GM18498 (cell line): Measurements from ENCODE around the gene DOCK4.

Experiments
- ATAC-seq: cut with Tn5 transposase; IDR thresholded peaks from one replicate; pipeline ENCODE4 v1.9.1; 2021; ENCODE audit warnings: mild to moderate bottlenecking, moderate library complexity; ENCODE audit not compliant: unreplicated experiment

DOCK4 gene

GRCh38 chr7:112116894-112117293 lies 89.3 kb downstream of the DOCK4 start:
- no peak for ATAC-seq

DNA sequence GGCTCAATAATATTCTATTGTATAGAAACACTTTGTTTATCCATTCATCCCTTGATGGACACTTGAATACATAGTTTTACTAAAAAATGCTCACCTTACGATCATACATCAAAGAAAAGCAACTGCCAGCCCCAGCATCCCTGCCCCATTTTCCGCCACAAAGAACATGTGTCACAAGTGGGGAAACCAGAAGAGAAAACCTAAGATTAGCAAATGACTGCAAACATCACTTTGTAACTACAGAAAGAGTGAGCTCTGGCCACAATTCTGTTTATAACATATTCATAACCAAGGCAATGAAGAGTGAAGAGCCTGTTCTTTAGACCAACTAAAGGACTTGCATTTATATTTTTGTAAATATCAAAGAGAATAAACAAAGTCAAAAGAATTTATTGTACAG lies 89.8 kb downstream of the DOCK4 start:
- ATAC-seq: no peak

DNA sequence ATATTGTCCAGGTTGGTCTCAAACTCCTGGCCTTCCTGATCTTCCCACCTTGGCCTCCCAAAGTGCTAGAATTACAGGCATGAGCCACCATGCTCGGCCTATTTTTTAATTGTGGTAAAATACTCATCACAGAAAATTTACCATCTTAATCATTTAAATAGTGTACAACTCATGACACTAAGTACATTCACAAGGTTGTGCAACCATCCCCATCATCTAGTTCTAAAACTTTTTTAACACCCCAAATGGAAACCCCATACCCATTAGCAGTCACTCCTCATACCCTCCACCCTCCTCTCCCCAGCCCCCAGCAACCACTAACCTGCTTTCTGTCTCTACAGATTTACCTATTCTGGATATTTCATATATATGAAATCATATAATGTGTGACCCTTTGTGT lies 90.3 kb downstream of the DOCK4 start:
- no peak for ATAC-seq

- no peak for ATAC-seq
Measured at GRCh38 chr7:112113913-112114575, 92.2 kb downstream of the DOCK4 start.

GRCh38 chr7:112112822-112113255 lies 93.4 kb downstream of the DOCK4 start:
- ATAC-seq: no peak

DNA sequence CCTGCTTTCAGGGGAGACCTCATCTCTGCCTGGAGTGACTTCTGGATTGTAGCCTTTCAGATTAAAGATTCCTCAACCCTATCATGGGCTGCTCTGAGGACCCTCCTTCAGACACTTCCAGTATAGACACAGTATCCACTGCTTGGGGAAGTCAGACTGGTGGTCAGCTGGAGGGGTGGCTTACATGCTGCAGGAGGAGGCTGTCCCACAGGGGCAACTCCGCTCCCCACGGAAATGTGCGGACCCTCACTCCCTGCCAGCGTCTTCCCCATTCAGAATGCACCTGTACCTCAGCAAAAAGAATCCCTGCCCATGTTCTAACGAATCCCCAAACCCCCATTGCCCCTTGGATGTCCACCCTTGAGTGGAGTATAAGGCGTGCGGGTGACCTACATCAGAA lies 95.5 kb downstream of the DOCK4 start:
- no peak for ATAC-seq

DNA sequence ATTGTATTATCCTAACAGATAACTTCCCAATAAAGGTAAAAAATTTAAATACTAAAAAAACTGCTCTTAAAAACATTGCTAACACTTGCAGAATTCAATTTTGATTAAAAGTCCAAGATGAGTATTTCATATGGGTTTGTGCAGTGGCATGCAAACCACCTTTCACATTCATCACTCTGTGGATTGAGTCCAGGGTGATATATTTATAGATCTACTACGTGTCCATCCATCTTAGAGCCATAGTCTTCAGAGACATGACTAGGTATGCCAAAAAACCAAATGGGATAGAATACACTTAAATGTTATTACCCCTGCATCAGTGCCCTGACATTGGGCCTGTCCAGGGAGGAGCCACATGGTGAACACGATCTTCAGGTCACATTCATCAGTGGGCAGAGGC lies 96.0 kb downstream of the DOCK4 start:
- no peak for ATAC-seq

- ATAC-seq: no peak
Measured at GRCh38 chr7:112108981-112109380, 97.2 kb downstream of the DOCK4 start.

DNA sequence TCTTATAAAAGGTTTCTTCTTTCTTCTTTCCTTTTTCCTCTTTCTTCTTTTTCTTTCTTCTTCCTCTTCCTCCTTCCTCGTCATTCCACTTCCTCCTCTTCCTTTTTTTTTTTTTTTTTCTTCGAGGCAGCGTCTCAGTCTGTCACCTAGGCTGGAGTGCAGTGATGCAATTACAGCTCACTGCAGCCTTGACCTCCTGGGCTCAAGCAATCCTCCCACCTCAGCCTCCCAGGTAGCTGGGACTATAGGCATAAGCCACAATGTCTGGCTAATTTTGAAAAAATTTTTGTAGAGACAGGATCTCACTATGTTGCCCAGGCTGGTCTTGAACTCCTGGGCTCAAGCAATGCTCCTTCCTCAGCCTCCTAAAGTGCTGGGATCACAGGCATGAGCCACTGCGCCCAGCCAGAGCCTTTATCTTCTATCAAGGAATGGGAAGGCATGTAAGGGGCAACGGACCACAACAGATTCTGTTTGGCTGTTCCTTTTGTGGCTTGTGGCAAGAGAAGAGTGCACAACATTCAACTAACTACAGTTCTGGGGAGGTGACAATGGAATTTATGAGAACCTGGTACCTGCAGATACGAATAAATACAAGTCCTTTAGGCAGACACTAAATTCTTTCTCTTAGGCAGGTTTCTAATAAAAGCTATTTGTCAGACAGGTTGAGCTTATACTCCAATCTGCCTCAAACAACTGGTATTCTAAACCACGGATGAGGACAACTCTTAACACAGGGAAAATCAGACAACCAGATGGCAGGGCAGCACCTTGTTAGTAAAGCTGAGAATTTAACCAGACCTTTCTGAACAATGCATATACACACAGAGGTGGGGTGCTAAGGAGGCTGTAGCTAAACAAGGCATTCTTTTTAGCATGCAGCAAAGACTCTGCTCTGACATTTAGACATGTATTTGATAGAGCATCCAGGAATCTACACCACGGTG lies 100.3 kb downstream of the DOCK4 start:
- no peak for ATAC-seq

- no peak for ATAC-seq
Measured at GRCh38 chr7:112104120-112104519, 102.1 kb downstream of the DOCK4 start.

DNA sequence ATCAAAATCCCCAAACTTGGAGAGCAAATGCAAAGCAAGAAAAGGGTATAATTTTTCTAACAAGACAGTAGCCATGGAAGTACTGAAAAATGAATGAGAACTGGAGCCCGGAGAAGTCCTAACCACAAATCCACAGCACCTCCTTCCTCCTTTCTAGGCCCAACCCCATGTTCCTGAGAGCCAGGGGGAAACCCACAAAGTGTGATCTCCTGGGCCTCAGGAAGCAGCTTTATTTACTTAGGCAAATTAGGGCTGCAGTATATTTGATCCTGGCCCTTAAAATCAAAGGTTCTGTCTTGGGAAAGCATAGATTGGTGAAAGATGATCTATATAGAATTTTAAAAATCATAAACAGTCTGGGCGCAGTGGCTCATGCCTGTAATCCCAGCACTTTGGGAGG lies 103.0 kb downstream of the DOCK4 start:
- ATAC-seq: no peak

DNA sequence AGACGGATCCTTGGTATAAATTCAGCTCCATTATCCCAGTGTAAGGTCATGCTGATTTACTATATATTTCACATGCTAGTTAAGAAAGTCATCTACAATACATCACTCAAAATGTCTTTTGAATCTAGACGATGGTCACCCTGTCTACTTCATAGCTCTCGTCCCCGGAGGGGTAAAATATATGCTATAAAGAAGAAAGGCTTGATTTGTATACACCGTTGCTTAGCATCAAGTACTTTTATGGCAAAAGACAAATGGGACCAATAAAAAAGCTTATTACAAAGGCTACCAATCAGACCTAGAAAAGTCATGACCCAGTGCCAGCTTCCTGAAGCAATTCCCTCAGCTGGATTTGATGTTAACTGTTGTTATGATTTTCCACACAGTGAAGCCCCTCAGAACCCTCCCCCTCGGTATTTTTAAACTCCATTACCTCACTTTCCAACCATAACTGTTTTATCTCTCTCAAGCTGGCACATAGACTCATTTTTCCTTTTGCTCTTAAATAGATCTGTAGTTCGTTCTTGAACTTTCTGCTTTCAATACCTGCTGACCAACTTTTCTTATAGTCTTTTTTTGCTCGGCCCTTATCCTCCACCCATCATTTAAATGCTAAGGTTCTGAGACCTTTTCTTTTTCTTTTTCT lies 104.9 kb downstream of the DOCK4 start:
- no peak for ATAC-seq

GRCh38 chr7:112097524-112097923 lies 108.7 kb downstream of the DOCK4 start:
- no peak for ATAC-seq

- ATAC-seq: no peak
Measured at GRCh38 chr7:112093409-112093808, 112.8 kb downstream of the DOCK4 start.

- no peak for ATAC-seq
Measured at GRCh38 chr7:112092709-112093395, 113.3 kb downstream of the DOCK4 start.

DNA sequence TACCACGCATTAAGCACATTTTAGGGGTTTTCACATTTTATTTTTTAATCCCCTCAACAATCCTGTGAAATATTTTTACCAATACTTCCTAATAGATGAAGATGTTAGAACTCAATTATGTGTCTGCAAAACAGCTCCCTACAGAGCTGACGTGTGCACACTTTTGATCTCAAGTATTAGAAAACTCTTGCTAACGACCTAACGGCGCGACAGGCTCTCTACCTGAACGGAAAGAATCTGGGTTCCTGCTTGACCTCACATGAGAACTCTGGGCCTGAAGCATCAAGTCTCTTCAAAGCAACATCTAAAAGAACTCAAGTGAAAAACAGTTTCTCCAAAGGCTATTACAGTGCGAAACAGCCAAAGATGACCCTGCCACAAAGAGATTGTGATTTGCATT lies 113.9 kb downstream of the DOCK4 start:
- ATAC-seq: no peak

GRCh38 chr7:112091768-112092167 lies 114.4 kb downstream of the DOCK4 start:
- ATAC-seq: no peak

DNA sequence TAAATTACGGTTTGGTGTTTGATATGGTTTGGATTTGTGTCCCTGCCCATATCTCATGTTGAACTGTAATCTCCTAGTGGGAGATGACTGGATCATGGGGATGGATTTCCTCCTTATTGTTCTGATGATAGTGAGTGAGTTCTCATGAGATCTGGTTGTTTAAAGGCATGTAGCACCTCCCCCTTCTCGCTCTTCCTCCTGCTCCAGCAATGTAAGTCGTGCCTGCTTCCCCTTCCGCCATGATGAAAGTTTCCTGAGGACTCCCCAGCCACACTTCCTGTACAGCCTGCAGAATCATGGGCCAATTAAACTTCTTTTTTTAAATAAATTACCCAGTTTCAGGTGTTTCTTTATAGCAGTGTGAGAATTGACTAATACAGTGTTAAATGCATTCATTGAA lies 116.6 kb downstream of the DOCK4 start:
- no peak for ATAC-seq

- no peak for ATAC-seq
Measured at GRCh38 chr7:112088484-112089016, 117.6 kb downstream of the DOCK4 start.

DNA sequence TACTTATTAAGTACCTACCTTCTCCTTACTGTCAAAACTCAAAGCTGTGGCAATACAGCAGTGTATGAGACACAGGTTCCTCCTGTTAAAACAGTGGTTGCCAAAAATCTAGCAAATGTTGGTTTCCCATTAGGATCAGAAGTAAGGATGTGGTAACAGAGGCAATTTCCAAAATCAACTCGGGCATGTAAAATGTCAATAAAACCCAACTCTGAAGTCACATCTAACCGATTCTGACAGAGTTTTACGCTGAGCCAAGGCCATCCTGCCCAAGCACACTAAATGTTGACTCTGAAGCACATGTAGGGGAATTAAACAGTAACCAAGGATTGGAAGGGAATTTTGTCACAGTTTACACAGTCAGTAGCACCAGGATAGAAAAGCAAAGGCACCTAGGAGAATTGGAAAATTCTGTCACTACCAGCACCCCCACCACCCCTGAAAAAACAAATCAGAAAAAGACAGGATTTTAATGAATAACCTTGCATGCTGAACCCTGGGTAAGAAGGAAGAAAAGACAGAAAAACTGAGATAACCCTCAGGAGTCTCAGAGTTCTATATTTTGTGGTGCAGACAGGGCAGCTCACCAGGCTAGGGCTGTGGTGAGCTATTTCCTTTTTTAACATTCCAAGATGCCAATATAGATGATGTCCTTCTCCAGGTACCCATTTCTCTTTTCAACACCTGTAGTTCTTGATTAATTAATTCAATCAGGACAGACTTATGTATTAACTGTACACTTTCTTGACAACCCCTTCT lies 119.5 kb downstream of the DOCK4 start:
- ATAC-seq: no peak
